NCI-H510A (cell line): ENCODE measurements around the gene CYFIP1.
A peak's percentile ranks its signal among the peaks of the same experiment; 100 is the strongest.

Experiments used
- DNase-seq: peaks from one replicate; lab custom pipeline; 2025; lab: John Stamatoyannopoulos, UW

The CYFIP1 gene

GRCh38 chr15:22918056-22918455, 62.1 kb downstream of the CYFIP1 start:
- no peak for DNase-seq

DNA sequence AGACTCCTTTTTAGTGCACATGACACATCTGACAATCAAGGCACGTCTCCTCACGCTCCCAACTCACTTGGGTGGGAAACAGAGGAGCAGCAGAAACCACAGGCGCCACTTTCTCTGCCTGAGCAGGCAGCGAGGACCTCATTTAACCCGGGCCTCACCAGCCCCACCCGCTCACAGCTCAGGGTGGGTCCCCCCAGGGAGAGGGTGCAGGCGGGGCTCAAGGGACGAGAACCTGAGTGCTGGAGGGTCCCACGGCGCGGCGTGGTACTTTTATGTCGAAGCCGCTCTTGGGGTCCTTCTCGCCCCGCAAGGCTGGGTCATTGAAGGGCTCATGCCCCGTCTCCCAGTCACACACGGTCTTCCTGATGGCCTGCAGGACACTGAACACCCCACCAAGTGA, 62.6 kb downstream of the CYFIP1 start:
- no peak for DNase-seq

DNA sequence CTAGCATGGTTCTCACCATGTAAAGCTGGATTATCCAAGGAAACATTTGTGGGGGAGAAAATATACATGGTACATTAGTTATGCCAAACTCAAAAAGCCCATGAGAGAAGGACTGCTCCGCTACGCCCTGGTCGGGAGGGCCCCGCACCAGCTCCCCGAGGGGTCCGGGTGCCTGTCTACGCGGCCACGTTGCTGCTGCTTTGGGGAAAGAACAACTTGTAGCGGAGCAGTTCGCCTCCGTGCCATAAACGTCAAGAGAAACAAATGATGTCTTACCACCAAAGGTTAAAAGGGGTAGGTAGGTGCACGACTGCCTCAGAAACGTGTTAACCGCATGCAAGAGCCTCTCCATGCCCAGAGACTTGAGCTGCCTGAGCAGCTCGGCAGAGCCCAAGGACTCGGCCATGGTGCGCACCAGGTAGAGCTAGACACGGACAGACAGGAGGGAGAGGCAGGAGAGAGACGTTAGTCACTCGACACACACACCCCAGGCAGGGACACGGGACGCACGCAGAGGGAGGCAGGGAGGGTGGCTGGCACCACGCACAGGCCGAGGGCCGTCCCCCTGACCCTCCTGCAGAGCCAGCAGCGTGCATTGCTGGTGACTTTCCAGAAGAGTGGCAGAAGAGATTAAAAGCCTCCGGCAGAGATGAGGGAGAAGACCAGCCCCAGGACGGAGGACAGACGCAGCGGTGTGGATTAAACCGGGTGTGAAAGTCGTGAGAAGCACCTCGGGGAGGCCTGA, 63.4 kb downstream of the CYFIP1 start:
- no peak for DNase-seq

- DNase-seq = no peak
These were observed 64.2 kb downstream of the CYFIP1 start for GRCh38 chr15:22915866-22916515.

- no peak for DNase-seq
These were observed 66.4 kb downstream of the CYFIP1 start for GRCh38 chr15:22913646-22914380.

DNA sequence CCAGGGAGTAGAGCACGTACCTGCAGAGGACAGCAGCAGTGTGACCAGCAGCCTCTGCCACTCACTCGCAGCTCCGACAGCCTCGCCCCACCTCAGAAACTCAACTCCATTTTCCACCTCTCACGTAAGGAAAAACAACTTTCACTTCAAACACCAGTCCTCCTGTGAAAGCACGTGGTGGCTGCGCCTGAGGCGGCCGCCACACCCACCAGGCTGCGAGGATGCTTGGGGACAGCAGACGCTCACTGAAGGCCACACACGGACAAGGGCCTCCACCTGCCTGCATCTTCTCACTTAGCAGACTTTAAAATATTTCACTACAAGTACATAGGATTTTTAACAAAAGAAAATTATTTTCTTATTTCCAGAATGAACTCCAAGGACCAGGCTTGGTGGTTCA, 67.9 kb downstream of the CYFIP1 start:
- no peak for DNase-seq

- DNase-seq = no peak
These were observed 68.9 kb downstream of the CYFIP1 start for GRCh38 chr15:22911306-22911705.

DNA sequence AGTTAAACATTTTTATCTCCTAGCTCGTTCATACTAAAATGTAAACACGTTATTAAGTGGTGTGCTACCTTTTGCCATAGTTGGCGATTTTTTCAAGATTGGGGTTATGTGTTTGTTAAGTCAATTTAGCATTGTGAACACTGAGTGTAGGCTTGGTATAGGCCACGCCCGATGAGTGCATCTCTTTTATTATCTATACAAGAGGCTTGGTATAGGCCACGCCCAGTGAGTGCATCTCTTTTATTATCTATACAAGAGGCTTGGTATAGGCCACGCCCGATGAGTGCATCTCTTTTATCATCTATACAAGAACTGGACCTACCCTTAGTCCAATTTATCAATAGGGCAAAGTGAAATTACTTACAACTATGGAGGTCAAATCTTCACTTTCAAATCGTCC, 71.3 kb downstream of the CYFIP1 start:
- no peak for DNase-seq

DNA sequence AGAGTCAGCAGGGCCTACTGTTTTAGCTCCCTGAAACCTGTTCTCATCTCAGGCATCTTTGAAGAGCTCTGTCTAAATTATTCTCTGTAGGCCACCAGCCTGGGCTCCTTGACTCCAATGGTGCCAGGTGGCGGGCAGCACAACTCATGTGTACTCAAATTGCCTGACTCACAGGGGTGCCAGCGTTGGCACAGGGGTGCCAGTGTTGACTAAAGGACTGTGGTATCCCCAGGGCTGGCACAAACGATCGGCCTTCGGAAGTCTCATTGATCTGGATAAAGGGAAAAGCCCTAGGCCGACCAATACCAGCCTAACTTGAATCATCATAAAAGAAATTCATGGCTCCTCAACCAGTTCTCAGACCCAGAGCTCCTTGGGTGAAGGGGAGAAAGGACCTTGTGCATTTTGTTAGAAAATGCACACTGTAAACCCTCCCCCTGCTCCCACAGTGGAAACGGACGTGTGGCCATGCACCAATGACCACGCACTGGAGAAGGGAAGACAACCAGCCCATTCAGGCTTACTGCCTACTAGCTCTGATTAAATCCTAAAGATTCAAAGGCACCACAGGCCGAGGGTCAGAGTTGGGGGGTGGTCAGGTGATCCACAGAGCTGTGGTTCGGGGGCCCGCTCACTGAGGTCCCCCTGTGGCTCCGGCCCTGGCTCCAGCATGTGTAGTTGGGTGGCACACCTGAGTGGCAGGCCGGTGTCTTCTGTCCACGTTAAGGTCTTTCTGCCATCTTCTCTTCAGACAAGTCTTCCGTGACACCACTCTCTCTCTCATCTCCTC, 72.8 kb downstream of the CYFIP1 start:
- no peak for DNase-seq

DNA sequence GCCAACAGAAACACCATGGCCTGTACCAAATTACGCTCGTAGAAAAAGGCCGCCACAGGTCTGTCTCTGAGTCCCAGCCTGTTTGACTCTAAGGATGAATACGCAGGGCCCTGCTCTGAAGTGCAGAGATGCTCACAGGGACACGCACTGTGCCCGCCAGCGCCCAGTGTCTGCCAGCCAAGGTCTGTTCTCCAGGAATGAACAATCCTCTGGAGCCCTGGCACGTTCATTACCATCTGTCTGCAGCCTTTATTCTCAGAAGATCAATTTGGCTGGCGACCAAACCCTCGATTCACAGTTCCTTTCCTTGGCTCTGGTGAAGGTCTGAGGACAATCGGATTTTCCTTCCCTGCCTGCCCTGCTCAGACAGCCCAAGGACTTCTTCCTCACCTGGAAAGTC, 75.4 kb downstream of the CYFIP1 start:
- DNase-seq = no peak

- DNase-seq = peak; percentile 54
These were observed 76.1 kb downstream of the CYFIP1 start for GRCh38 chr15:22903961-22904534.

- DNase-seq = no peak
These were observed 76.7 kb downstream of the CYFIP1 start for GRCh38 chr15:22903427-22903826.

DNA sequence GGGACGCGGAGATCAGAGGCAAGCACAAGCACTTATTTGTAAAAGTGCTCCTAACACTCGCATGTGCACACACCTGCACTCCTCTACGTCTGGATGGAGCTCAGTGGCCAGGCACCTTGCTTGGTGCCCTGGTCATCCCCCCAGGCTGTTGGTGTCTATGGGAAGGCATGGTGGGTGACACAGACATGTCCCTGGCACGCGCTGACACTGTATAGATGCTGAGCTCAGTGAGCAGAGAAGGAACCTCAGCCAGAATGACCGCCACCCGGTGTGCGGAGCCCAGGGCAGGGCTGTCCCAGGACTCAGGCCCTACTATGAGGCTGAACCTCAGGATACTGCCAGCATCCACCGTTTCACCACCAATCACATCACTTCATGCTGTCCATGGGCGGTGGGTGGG, 77.2 kb downstream of the CYFIP1 start:
- no peak for DNase-seq

DNA sequence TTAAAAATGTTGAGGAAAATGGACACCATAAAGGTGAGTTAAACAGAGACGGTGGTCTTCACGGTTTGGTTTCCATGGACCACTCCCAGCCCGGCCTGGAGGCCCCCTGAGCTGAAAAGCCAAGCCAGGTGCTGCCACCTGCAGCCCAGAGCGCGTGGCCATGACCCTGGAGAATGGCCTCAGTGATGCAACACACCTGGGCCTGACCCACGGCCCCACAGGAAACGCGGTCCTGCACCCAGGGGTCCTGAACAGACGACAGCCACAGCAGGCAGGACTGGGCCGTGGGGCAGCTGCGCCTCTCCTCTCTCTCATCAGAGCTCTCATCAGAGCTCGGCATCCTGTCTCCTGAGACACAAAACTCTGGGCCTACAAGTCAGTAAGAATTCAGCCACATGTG, 77.6 kb downstream of the CYFIP1 start:
- DNase-seq = no peak

GRCh38 chr15:22902046-22902445, 78.1 kb downstream of the CYFIP1 start:
- DNase-seq = no peak

DNA sequence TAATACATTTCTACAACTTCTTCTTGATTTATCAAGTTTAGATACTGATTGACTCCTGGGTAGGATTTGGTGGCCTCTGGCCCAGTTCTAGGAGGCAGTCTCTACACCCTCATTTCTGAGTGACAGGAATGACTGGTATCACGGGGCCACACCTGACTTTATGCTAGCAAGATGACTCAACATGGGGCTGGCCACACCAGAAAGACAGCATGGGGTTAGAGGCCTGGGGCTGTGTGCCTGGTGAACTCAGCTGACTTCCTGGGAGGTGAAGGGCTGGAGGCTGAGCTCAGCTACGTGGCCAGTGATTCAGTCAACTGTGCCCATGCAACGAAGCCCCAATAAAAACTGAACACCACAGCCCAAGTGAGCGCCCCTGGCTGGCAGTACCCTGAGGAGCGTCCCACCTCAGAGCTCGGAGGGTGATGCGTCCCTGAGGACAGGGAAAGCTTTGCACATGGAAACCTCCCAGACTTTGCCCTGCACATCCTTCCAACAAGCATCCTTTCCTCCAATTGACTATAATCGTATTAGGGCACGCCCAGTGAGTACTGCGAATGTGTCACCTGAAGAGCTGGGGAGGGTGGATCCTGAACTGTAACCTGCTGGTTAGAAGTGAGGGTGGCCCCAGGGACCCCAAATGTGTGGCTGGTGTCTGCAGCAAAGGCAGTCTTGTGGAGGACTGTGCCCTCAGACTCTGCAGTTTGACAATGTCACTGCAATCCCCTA, 84.5 kb downstream of the CYFIP1 start:
- no peak for DNase-seq

DNA sequence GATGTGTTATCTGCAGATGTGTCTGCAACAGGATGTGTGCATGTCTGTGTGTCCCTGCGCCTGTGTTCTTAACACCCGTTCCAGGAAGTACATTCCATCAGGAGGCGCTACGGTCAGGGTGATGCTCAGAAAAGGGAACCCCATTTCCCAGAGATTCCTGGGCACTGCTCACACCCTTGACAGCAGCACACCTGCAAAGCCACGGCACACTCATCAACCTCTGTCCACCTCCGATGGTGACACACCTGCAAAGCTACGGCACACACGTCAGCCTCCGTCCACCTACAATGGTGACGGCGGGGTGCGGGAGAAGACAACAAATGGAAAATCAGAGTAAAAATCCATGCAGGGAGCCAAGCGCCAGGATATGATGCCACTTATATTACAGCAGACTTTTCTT, 86.3 kb downstream of the CYFIP1 start:
- DNase-seq = no peak

- no peak for DNase-seq
These were observed 87.1 kb downstream of the CYFIP1 start for GRCh38 chr15:22893081-22893480.

DNA sequence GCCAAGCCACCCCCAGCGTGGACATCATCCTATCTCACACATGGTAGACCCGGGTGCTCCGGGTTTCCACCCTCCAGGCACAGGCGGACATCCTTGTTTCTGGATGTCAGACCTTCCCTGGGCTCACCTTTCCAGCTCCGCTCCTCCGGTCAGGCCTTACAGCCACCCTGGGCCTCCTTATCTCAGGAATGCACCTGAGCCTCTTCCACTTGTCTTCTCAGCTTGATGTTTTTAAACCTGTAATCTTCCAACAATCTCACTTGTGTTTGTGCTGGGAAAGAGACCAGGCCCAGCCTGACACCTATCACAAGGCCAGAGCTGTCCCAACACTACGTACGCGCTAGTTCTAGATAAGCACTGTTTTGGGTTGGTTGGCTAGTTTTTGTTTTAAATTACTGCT, 87.8 kb downstream of the CYFIP1 start:
- no peak for DNase-seq

DNA sequence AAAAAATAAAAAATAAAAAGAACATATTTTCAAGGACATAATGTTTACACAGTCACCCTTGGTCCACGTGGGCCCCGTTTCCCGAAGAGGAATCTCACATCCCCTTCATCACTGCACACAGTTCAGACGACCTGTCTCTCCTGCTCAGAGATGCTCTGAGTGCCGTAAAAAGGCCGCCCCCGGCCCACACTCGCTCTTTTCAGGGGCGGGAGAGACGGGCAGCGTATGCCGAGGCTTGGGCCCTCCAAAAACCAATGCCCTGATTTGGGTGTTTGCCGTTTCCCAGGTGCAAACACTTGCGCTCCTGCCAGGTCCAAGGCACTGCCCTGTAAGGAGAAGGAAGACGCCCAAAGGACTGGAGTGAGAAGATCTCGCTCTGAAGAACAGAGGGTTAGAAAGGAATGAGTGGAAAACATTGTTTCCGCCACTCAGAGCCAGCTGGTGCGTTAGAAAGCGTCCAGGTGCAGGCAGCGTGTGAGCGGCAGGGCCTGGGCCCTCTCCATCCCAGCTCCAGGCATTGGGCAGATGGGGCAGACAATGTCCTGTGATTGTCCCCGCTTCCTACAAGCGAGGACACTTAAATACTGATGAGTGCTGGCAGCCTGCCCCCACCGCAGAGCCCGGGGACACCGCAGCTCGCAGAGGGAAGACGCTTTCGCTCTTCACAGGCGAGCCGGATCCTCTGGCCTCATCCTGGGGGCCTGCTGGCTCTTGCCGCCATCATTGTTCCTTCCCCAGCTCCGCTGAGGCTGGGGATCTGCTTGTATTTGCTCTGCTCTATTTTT, 88.5 kb downstream of the CYFIP1 start:
- DNase-seq = no peak

DNA sequence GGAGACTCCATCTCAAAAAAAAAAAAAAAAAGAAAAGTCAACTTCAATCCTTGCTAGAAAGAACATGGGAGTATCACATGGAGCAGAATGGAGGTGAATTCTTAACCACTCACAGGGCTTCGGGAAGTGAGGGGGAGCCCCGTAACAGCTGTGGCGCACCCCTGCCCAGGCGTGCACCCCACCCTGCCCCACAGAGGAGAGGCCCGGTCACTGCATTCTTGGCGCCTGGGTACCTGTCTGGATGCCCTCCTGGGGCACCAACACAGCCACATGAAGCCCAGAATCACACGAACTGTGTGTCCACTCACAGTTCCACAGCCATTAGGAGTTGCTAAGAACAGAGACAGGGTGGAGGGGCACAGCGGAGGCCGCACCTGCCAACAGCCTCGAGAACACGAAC, 89.9 kb downstream of the CYFIP1 start:
- no peak for DNase-seq
